Keratinocyte (primary cell): Measurements from ENCODE around the gene PTPRN2. TPM values are rescaled to one million over a fixed set of nuclear protein-coding genes. Genes with fewer than 3 reads are reported as not detected.

ENCODE experiments used
- DNase-seq: peaks from one replicate; pipeline ENCODE4 v3.0.0-alpha.2; 2011; ENCODE audit warnings: low read depth, missing footprints, low spot score
- FAIRE-seq: peaks from 2 replicates; lab custom pipeline; 2011; peaks lifted over from hg19 to GRCh38; lab: Jason Lieb, UNC
- H2AFZ ChIP-seq: 2 replicates; pipeline ENCODE4 v1.6.0; 2012; ENCODE audit warnings: low read length, control low read depth, inconsistent platforms; ENCODE audit not compliant: control insufficient read depth
- H3K27ac ChIP-seq: 2 replicates; pipeline ENCODE4 v1.5.1; 2011; ENCODE audit warnings: low read length; ENCODE audit not compliant: control insufficient read depth, insufficient read depth
- H3K27me3 ChIP-seq: 3 replicates; pipeline ENCODE4 v1.6.0; 2011; ENCODE audit warnings: low read length; ENCODE audit not compliant: control insufficient read depth, insufficient read depth; ENCODE audit errors: extremely low read depth
- H3K36me3 ChIP-seq, 2 experiments: 2 replicates in 1 of 2; 3 replicates in 1 of 2; pipeline ENCODE4 v1.5.1; 2011; ENCODE audit warnings: low read length in 2 of 2, mild to moderate bottlenecking in 1 of 2; ENCODE audit not compliant: control insufficient read depth in 2 of 2, insufficient read depth in 2 of 2; ENCODE audit errors: extremely low read depth in 1 of 2
- H3K4me1 ChIP-seq: 3 replicates; pipeline ENCODE4 v1.5.1; 2011; ENCODE audit warnings: low read length; ENCODE audit not compliant: control insufficient read depth, insufficient read depth; ENCODE audit errors: extremely low read depth
- H3K4me2 ChIP-seq: 3 replicates; pipeline ENCODE4 v1.6.0; 2011; ENCODE audit warnings: low read depth, low read length; ENCODE audit not compliant: control insufficient read depth, insufficient read depth; ENCODE audit errors: extremely low read depth
- H3K4me3 ChIP-seq, 3 experiments: fragments of 200-600 bp in 1 of 3; sonication (generic) in 1 of 3; 2 replicates in 2 of 3; 3 replicates in 1 of 3; pipeline ENCODE4 v1.5.1; 2011 to 2016; ENCODE audit warnings: low read length in 3 of 3, mild to moderate bottlenecking in 3 of 3, control low read depth in 2 of 3, inconsistent platforms in 1 of 3, low read depth in 1 of 3, mixed read lengths in 1 of 3, mixed run types in 1 of 3, moderate library complexity in 1 of 3; ENCODE audit not compliant: control insufficient read depth in 2 of 3, insufficient read depth in 2 of 3; ENCODE audit errors: extremely low read depth in 1 of 3
- H3K79me2 ChIP-seq: 2 replicates; pipeline ENCODE4 v1.6.0; 2012; ENCODE audit warnings: low read length; ENCODE audit not compliant: control insufficient read depth, insufficient read depth
- H3K9ac ChIP-seq: 3 replicates; pipeline ENCODE4 v1.6.0; 2011; ENCODE audit warnings: low read length; ENCODE audit not compliant: control insufficient read depth, insufficient read depth; ENCODE audit errors: extremely low read depth
- H3K9me1 ChIP-seq: 3 replicates; pipeline ENCODE4 v1.6.0; 2011; ENCODE audit warnings: low read length; ENCODE audit not compliant: control insufficient read depth, insufficient read depth; ENCODE audit errors: extremely low read depth
- H3K9me3 ChIP-seq: 2 replicates; pipeline ENCODE4 v1.5.1; 2012; ENCODE audit warnings: low read depth, low read length; ENCODE audit not compliant: control insufficient read depth
- H4K20me1 ChIP-seq: 3 replicates; pipeline ENCODE4 v1.6.0; 2011; ENCODE audit warnings: low read length; ENCODE audit not compliant: control insufficient read depth, insufficient read depth; ENCODE audit errors: extremely low read depth
- CTCF ChIP-seq, 3 experiments: IDR thresholded peaks in 1 of 3; conservative IDR thresholded peaks in 1 of 3; optimal IDR thresholded peaks in 1 of 3; 2 replicates in 2 of 3; 3 replicates in 1 of 3; pipeline versions ENCODE3 to v1.5.1; 2011; ENCODE audit warnings: low read length in 3 of 3, mild to moderate bottlenecking in 3 of 3, moderate library complexity in 2 of 3, control low read depth in 1 of 3, inconsistent platforms in 1 of 3; ENCODE audit not compliant: insufficient read depth in 2 of 3; ENCODE audit errors: extremely low read depth in 1 of 3
- EZH2 ChIP-seq: IDR thresholded peaks from one replicate; pipeline ENCODE4 v1.6.1; 2012; ENCODE audit warnings: inconsistent platforms, mild to moderate bottlenecking, low read length, moderate library complexity
- dilution Hi-C: fragments of 300-500 bp; cut with MboI; formaldehyde crosslinking; loops from one replicate; pipeline ENCODE4 v1.7.0; 2020; ENCODE audit warnings: low sequenced_read_pairs; ENCODE audit not compliant: extremely low pct_ligation_motif_present
- polyA plus RNA-seq, 5 experiments: library from polyadenylated mRNA; depleted of rRNA in 3 of 5; stranded (reverse) in 3 of 5; stranded (forward) in 1 of 5; unstranded in 1 of 5; fragments of >200 nt; gene quantifications; 1 replicate in 1 of 5; 2 replicates in 3 of 5; 3 replicates in 1 of 5; pipeline versions ENCODE4 v1.2.1 to v1.2.3, GENCODE V29; 2011 to 2012; ENCODE audit warnings: missing spikeins in 2 of 5, low read depth in 1 of 5, low replicate concordance in 1 of 5

Gene PTPRN2
- polyA plus RNA-seq, 1 donor (not counting 4 experiments of a cell fraction or from before 2014, with no cell fraction given), result not detected

- DNase-seq, result no peak
- FAIRE-seq, result no peak
- Histone ChIP-seq H3K4me2 (no peak overlapping the region), H3K9me1 (no peaks in the 10 kb centered on the region), H3K27me3 (no peaks in the 10 kb centered on the region), H3K79me2 (no peaks in the 10 kb centered on the region), H2AFZ (no peak overlapping the region), H3K36me3 (no peaks in the 10 kb centered on the region), H4K20me1 (no peaks in the 10 kb centered on the region), H3K27ac (no peak overlapping the region), H3K9me3 (peaks cover 12% of the 10 kb centered on the region), H3K4me3 (no peak overlapping the region), H3K4me1 (no peaks in the 10 kb centered on the region), H3K9ac (no peak overlapping the region)
- dilution Hi-C loops, result no loop called here
- TF ChIP-seq CTCF (optimal IDR thresholded peaks at IDR 0.05 in 1 of 3, IDR thresholded peaks at IDR 0.05 in 1 of 3, conservative IDR thresholded peaks at IDR 0.05 in 1 of 3; ENCODE audit: extremely low read depth in 1 of 3, insufficient read depth in 2 of 3, low read length in 3 of 3) (no peak), EZH2 (no peak)
Observed at GRCh38 chr7:157855016-157855415, 732.6 kb downstream of the PTPRN2 start.

GRCh38 chr7:157854066-157854891 is 733.3 kb downstream of the PTPRN2 start:
- Histone ChIP-seq H3K79me2 (no peaks in the 10 kb centered on the region), H3K36me3 (no peaks in the 10 kb centered on the region), H3K4me1 (no peaks in the 10 kb centered on the region), H3K4me3 (no peak overlapping the region), H4K20me1 (no peaks in the 10 kb centered on the region), H3K9me1 (no peaks in the 10 kb centered on the region), H2AFZ (no peak overlapping the region), H3K27ac (no peak overlapping the region), H3K9ac (no peak overlapping the region), H3K9me3 (peaks cover 15% of the 10 kb centered on the region), H3K4me2 (no peak overlapping the region), H3K27me3 (no peaks in the 10 kb centered on the region)
- DNase-seq (no peak), FAIRE-seq (no peak)
- TF ChIP-seq EZH2, result no peak
- TF ChIP-seq CTCF (optimal IDR thresholded peaks at IDR 0.05 in 1 of 3, IDR thresholded peaks at IDR 0.05 in 1 of 3, conservative IDR thresholded peaks at IDR 0.05 in 1 of 3; ENCODE audit: extremely low read depth in 1 of 3, insufficient read depth in 2 of 3, low read length in 3 of 3), result no peak
- dilution Hi-C loops, result no loop called here
